Adrenal gland (tissue), 12 donors: ENCODE data around the gene SMPD3. TPM values are rescaled to one million over a fixed set of nuclear protein-coding genes. Genes with fewer than 3 reads are reported as not detected.

Experiments used
- DNase-seq, 7 donors: peaks; one replicate each; pipeline ENCODE4 v3.0.0-alpha.2; 2019 to 2020
- H3K27ac ChIP-seq, 5 donors: fragments of 200-600 bp; sonication (generic) in 4 of 5; 1 replicate in 3 of 5; 2 replicates in 2 of 5; pipeline versions ENCODE4 v1.5.1 to v1.8.0; 2016 to 2020; ENCODE audit warnings: mild to moderate bottlenecking in 1 of 5
- H3K27me3 ChIP-seq: fragments of 200-600 bp; 2 replicates; pipeline ENCODE4 v1.8.0; 2021
- H3K36me3 ChIP-seq, 2 donors: fragments of 200-600 bp; replicated peaks in 1 of 2; 1 replicate in 1 of 2; 2 replicates in 1 of 2; pipeline versions ENCODE4 v1.5.1 to v1.8.0; 2018 to 2022
- H3K4me1 ChIP-seq, 2 donors: fragments of 200-600 bp; replicated peaks in 1 of 2; 1 replicate in 1 of 2; 2 replicates in 1 of 2; pipeline versions ENCODE4 v1.5.1 to v1.8.0; 2018 to 2021
- H3K4me3 ChIP-seq, 4 donors: fragments of 200-600 bp; sonication (generic) in 3 of 4; one replicate each; pipeline ENCODE4 v1.5.1; 2016 to 2018
- H3K9me3 ChIP-seq, 3 donors: fragments of 200-600 bp; sonication (generic) in 1 of 3; replicated peaks in 1 of 3; 1 replicate in 2 of 3; 2 replicates in 1 of 3; pipeline versions ENCODE4 v1.5.1 to v1.8.0; 2016 to 2021
- CTCF ChIP-seq, 6 experiments: fragments of 450-650 bp in 4 of 6; fragments of 200-600 bp in 2 of 6; sonication (generic) in 1 of 6; IDR thresholded peaks; 1 replicate in 5 of 6; 2 replicates in 1 of 6; pipeline versions ENCODE4 v1.5.1 to v1.8.0; 2016 to 2021; ENCODE audit warnings: antibody characterized with exemption in 6 of 6, mild to moderate bottlenecking in 2 of 6, moderate library complexity in 1 of 6
- POLR2A ChIP-seq, 2 donors: fragments of 450-650 bp; IDR thresholded peaks; one replicate each; pipeline ENCODE4 v1.6.1; 2017; ENCODE audit warnings: antibody characterized with exemption in 2 of 2, mild to moderate bottlenecking in 2 of 2, moderate library complexity in 1 of 2
- WGBS, 4 donors: extraction: QIAGEN DNeasy Blood & Tissue Kit in 2 of 4; methylation state at CpG; one replicate each; pipeline versions ENCODE4 v1.1.5 to v1.1.7; 2013 to 2017; 5-methylcytosine and 5-hydroxymethylcytosine counted together
- intact Hi-C, 2 donors: fragments of 100-400 bp; cut with DNase I; formaldehyde crosslinking; loops; one replicate each; pipeline versions ENCODE4 v1.14.1 to v1.15.0; 2022 to 2023
- polyA plus RNA-seq, 3 donors: library from polyadenylated mRNA; stranded (reverse); fragments of 200-250 nt in 2 of 3; fragments of 350-450 nt in 1 of 3; fragmentation: Illumina TruSeq in 1 of 3; extraction: RNeasy Lipid Tissue Mini Kit (QIAGEN cat#74804) in 1 of 3; gene quantifications; one replicate each; pipeline ENCODE4 v1.2.3, GENCODE V29; 2013 to 2014
- total RNA-seq, 9 donors: library from RNA; depleted of rRNA in 4 of 9; stranded (reverse); fragments of >200 nt in 4 of 9; fragments of 120-200 nt in 1 of 9; fragmentation: NEBNext Ultra II Directional in 1 of 9; extraction: Animal tissue kit (Norgen Biotek cat#: 25700) in 1 of 9; gene quantifications; one replicate each; pipeline versions ENCODE4 v1.1.0 to v1.2.4, GENCODE V29; 2013 to 2023
- donor health status: healthy with polysubstance abuse.
- donor health status: Bipolar disorder and iron deficiency.
- donor health status: DM: yes; HTN: yes; CAD: no.
- donor health status: DM: no; HTN: no; CAD: no.
- donor health status: DM: no; HTN: no; CAD: no.
- donor health status: DM: yes; HTN: yes; CAD: no.

SMPD3 gene
- total and polyA plus RNA-seq, 12 donors: 0.32 to 7.8 (median 1.2) TPM; not detected in 2

GRCh38 chr16:68463904-68464303 is 15.6 kb upstream of the SMPD3 start:
- H3K4me3 ChIP-seq: no peak overlapping the region
- 68 to 91% (median 83%) methylated on average over 2 of the region's 2 CpGs for WGBS, 4 donors
- H3K27ac ChIP-seq: no peak overlapping the region
- H3K27me3 ChIP-seq: no peaks in the 10 kb centered on the region
- H3K36me3 ChIP-seq: no peaks in the 10 kb centered on the region
- TF ChIP-seq CTCF (IDR thresholded peaks at IDR 0.05) (no peak), POLR2A (IDR thresholded peaks at IDR 0.05) (no peak)
- intact Hi-C loops: no loop called here
- no peak for DNase-seq
- H3K9me3 ChIP-seq: no peaks in the 10 kb centered on the region
- peaks cover 0 to 4% of the 10 kb centered on the region in 2 donors for H3K4me1 ChIP-seq

GRCh38 chr16:68460067-68460466 is 11.8 kb upstream of the SMPD3 start:
- intact Hi-C loops: no loop called here
- 73 to 79% (median 79%) methylated on average over 3 of the region's 3 CpGs for WGBS, 4 donors
- Histone ChIP-seq H3K36me3 (no peaks in the 10 kb centered on the region), H3K9me3 (no peaks in the 10 kb centered on the region), H3K27me3 (no peaks in the 10 kb centered on the region), H3K4me3 (no peak overlapping the region), H3K4me1 (no peaks in the 10 kb centered on the region), H3K27ac (no peak overlapping the region)
- DNase-seq: no peak
- TF ChIP-seq POLR2A (IDR thresholded peaks at IDR 0.05) (no peak), CTCF (IDR thresholded peaks at IDR 0.05) (no peak)

GRCh38 chr16:68459457-68459856 is 11.1 kb upstream of the SMPD3 start:
- no peak for TF ChIP-seq POLR2A (IDR thresholded peaks at IDR 0.05)
- H3K36me3 ChIP-seq: no peaks in the 10 kb centered on the region
- intact Hi-C loops: no loop called here
- WGBS, 4 donors: 69 to 80% (median 77%) methylated on average over 1 to 4 of the region's 4 CpGs
- H3K9me3 ChIP-seq: no peaks in the 10 kb centered on the region
- no peaks in the 10 kb centered on the region for H3K27me3 ChIP-seq
- DNase-seq: no peak
- no peak overlapping the region for H3K4me3 ChIP-seq
- no peak overlapping the region for H3K27ac ChIP-seq
- no peaks in the 10 kb centered on the region for H3K4me1 ChIP-seq

- DNase-seq: no peak
- Histone ChIP-seq H3K27ac (no peak overlapping the region), H3K9me3 (no peaks in the 10 kb centered on the region), H3K4me1 (no peaks in the 10 kb centered on the region), H3K4me3 (no peak overlapping the region), H3K36me3 (no peaks in the 10 kb centered on the region), H3K27me3 (no peaks in the 10 kb centered on the region)
- TF ChIP-seq POLR2A (IDR thresholded peaks at IDR 0.05) (no peak), CTCF (IDR thresholded peaks at IDR 0.05) (no peak)
- intact Hi-C loops: no loop called here
- WGBS, 4 donors: 63 to 87% (median 79%) methylated on average over 2 of the region's 2 CpGs
These were observed 10.2 kb upstream of the SMPD3 start for GRCh38 chr16:68458551-68458950.

GRCh38 chr16:68458101-68458500 is 9.8 kb upstream of the SMPD3 start:
- H3K9me3 ChIP-seq: no peaks in the 10 kb centered on the region
- WGBS, 4 donors: 84 to 95% (median 91%) methylated on average over 2 to 3 of the region's 3 CpGs
- H3K36me3 ChIP-seq: no peaks in the 10 kb centered on the region
- H3K27ac ChIP-seq: no peak overlapping the region
- intact Hi-C loops: no loop called here
- H3K4me1 ChIP-seq: no peaks in the 10 kb centered on the region
- TF ChIP-seq POLR2A (IDR thresholded peaks at IDR 0.05): no peak
- TF ChIP-seq CTCF (IDR thresholded peaks at IDR 0.05): no peak
- H3K27me3 ChIP-seq: no peaks in the 10 kb centered on the region
- no peak for DNase-seq
- no peak overlapping the region for H3K4me3 ChIP-seq
